DOHH2 (cell line): ENCODE results near the gene UFD1.

ENCODE experiments used
- H3F3A ChIP-seq: fragments of 200-600 bp; sonication (generic), shearing (Covaris generic); 2 replicates; pipeline ENCODE4 v1.6.0; 2016; ENCODE audit warnings: antibody characterized with exemption, mild to moderate bottlenecking; ENCODE audit not compliant: control insufficient read depth, insufficient read depth
- H3K27ac ChIP-seq: fragments of 200-600 bp; sonication (generic); 2 replicates; pipeline ENCODE4 v1.5.1; 2014; ENCODE audit warnings: low read depth, mild to moderate bottlenecking, low read length, moderate library complexity
- H3K27me3 ChIP-seq: fragments of 200-600 bp; sonication (generic); 2 replicates; pipeline ENCODE4 v1.6.1; 2014; ENCODE audit warnings: mild to moderate bottlenecking, low read length, mixed read lengths; ENCODE audit not compliant: control insufficient read depth
- H3K36me3 ChIP-seq: fragments of 200-600 bp; sonication (generic); 2 replicates; pipeline ENCODE4 v1.6.1; 2014; ENCODE audit warnings: mild to moderate bottlenecking, low read length, moderate library complexity, mixed read lengths; ENCODE audit not compliant: control insufficient read depth
- H3K4me1 ChIP-seq: fragments of 200-600 bp; sonication (generic); 2 replicates; pipeline ENCODE4 v1.6.1; 2014; ENCODE audit warnings: mild to moderate bottlenecking, low read length, mixed read lengths; ENCODE audit not compliant: control insufficient read depth
- H3K4me2 ChIP-seq: fragments of 200-600 bp; sonication (generic); 2 replicates; pipeline ENCODE4 v1.6.0; 2014; ENCODE audit warnings: mild to moderate bottlenecking, low read length, moderate library complexity
- H3K4me3 ChIP-seq: fragments of 200-600 bp; sonication (generic); 2 replicates; pipeline ENCODE4 v1.5.1; 2014; ENCODE audit warnings: mild to moderate bottlenecking, low read length, mixed read lengths
- H3K79me2 ChIP-seq: fragments of 200-600 bp; sonication (generic); 2 replicates; pipeline ENCODE4 v1.6.1; 2014; ENCODE audit warnings: mild to moderate bottlenecking, low read length, mixed read lengths; ENCODE audit not compliant: control insufficient read depth
- H3K9me2 ChIP-seq: fragments of 200-600 bp; sonication (generic); replicated peaks from 2 replicates; pipeline ENCODE4 v1.6.1; 2014; ENCODE audit warnings: mild to moderate bottlenecking, low read length, mixed read lengths; ENCODE audit not compliant: control insufficient read depth
- H3K9me3 ChIP-seq: fragments of 200-600 bp; sonication (generic); 2 replicates; pipeline ENCODE4 v1.6.1; 2014; ENCODE audit warnings: antibody characterized with exemption, low read length, mixed read lengths; ENCODE audit not compliant: control insufficient read depth, insufficient read depth
- H4K20me1 ChIP-seq: fragments of 200-600 bp; sonication (generic); 2 replicates; pipeline ENCODE4 v1.6.0; 2014; ENCODE audit warnings: low read depth, mild to moderate bottlenecking, antibody characterized with exemption, low read length, moderate library complexity; ENCODE audit not compliant: control insufficient read depth, insufficient read depth
- CTCF ChIP-seq: fragments of 200-600 bp; sonication (generic); IDR thresholded peaks from one replicate; pipeline ENCODE4 v1.5.1; 2014; ENCODE audit warnings: antibody characterized with exemption, mild to moderate bottlenecking, low read depth, low read length; ENCODE audit not compliant: poor library complexity, severe bottlenecking
- EZH2phosphoT487 ChIP-seq: fragments of 200-600 bp; sonication (generic); IDR thresholded peaks from 2 replicates; pipeline ENCODE4 v1.6.1; 2017; ENCODE audit warnings: borderline replicate concordance, mild to moderate bottlenecking, antibody characterized with exemption, low read length, moderate library complexity, mixed read lengths

Gene UFD1

DNA sequence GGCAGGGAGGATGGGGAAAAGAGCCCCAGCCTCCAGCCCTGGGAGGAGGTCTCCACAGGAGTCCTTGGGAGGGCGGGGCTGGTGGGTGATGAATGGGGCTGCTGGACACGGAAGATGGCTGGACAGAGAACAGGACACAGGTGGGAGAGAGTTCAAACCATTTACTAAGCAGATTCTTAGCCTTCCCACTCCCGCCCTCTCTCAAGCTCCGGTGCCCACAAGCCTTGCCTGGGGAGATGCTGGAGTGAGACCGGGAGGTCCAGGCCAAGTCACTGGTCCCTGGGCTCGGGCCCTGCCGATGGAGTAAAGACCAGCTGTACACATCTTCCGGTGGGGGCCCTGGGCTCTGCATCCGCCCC is 43.9 kb upstream of the UFD1 start:
- Histone ChIP-seq H4K20me1 (no peaks in the 10 kb centered on the region), H3K9me2 (no peaks in the 10 kb centered on the region), H3K4me2 (no peak overlapping the region), H3K79me2 (no peaks in the 10 kb centered on the region), H3F3A (no peaks in the 10 kb centered on the region), H3K9me3 (no peaks in the 10 kb centered on the region), H3K4me3 (no peak overlapping the region), H3K27me3 (no peaks in the 10 kb centered on the region), H3K27ac (no peak overlapping the region), H3K4me1 (no peaks in the 10 kb centered on the region), H3K36me3 (peaks cover 13% of the 10 kb centered on the region; the same call in 1 of the 2 replicates)
- no peak for TF ChIP-seq CTCF
- TF ChIP-seq EZH2phosphoT487, result no peak

DNA sequence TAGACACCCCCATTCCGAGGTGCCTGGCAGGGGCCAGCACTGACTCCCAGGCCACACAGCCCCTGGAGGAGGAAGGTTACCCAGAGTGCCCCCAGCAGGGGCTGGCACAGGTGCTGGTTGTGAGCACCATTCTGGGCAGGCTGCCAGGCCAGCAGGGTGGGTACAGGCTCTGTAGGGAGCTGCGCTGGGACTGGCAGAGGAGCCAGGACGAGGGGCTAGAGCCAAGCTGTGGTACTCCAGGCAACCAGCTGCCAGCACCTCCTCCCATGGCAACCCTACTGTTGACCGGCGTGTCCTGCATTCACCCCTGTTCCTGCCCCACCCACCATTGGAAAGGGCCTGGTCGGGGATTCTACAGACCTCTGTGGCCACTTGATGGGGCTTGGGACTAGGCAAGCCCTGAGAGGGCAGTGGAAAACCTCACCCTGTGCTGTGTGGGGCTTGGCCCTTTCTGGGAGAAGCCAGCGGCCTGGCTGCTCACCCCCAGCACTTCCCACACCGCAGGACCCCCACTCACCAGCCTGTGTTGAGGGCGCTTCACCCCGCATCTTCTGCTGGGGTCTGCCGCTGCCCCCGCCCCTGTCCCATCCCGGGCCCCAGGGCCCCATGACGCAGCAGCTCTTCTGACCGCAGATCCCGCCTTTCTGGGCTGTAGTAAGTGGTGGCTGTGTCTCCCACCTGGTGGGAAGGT is 43.3 kb upstream of the UFD1 start:
- no peaks in the 10 kb centered on the region for H3K4me1 ChIP-seq
- no peaks in the 10 kb centered on the region for H3K79me2 ChIP-seq
- no peak overlapping the region for H3K4me3 ChIP-seq
- no peaks in the 10 kb centered on the region for H4K20me1 ChIP-seq
- H3K9me2 ChIP-seq, result no peaks in the 10 kb centered on the region
- H3K27ac ChIP-seq, result no peak overlapping the region
- no peaks in the 10 kb centered on the region for H3F3A ChIP-seq
- peaks cover 19% of the 10 kb centered on the region; the same call in 1 of the 2 replicates for H3K36me3 ChIP-seq
- no peaks in the 10 kb centered on the region for H3K9me3 ChIP-seq
- H3K4me2 ChIP-seq, result no peak overlapping the region
- no peaks in the 10 kb centered on the region for H3K27me3 ChIP-seq
- no peak for TF ChIP-seq CTCF
- no peak for TF ChIP-seq EZH2phosphoT487

DNA sequence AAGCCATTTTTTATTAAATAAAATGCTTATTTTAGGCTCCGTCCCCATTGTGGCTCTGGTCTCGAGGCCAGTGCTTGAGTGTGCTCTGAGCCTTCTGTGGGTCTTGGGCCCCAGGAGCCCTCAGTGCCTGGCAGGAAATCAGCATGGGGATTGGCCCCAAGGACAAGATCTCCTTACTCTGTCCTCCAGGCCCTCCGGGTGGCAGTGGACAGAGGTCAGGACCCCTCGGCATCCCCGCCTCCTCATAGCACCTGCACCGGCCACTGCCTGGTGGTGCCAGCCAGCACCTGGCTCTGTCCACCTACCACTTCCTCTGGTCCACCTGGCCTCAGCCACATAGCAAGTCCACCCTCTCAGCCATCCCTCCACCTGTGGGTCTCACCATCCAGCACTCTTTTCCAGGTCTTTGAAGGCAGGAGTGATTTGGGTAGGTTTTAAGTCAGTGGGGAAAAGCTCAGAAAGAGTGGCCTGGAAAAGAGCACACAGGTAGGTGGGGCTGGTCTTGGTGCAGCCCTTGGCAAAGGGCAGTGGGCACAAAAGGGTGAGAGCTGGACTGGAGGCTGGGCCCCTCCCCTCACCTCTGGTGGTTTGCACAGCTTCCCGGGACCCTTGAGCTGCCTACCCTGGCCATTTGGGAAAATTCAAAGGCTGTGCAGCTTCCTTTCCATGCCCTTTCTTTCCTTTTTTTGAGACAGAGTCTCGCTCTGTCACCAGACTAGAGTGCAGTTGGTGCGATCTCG is 41.7 kb upstream of the UFD1 start:
- Histone ChIP-seq H3K36me3 (peaks cover 33% of the 10 kb centered on the region), H3K27me3 (no peaks in the 10 kb centered on the region), H3K79me2 (no peaks in the 10 kb centered on the region), H4K20me1 (no peaks in the 10 kb centered on the region), H3K4me3 (no peak overlapping the region), H3F3A (no peaks in the 10 kb centered on the region), H3K9me2 (no peaks in the 10 kb centered on the region), H3K4me2 (no peak overlapping the region), H3K27ac (no peak overlapping the region), H3K9me3 (no peaks in the 10 kb centered on the region), H3K4me1 (no peaks in the 10 kb centered on the region)
- TF ChIP-seq CTCF, result no peak
- no peak for TF ChIP-seq EZH2phosphoT487
